B cell (primary cell): ENCODE measurements around the gene LRRC47. TPM values are rescaled to one million over a fixed set of nuclear protein-coding genes. Genes with fewer than 3 reads are reported as not detected.

Experiments
- ATAC-seq: fragments of 200-7000 bp; cut with Tn5 transposase; one replicate; pipeline ENCODE4 v1.10.0; 2021; ENCODE audit warnings: low read depth, mild to moderate bottlenecking, moderate number of reproducible peaks, moderate library complexity
- CTCF ChIA-PET: fragments of 350-600 bp; sonication (Branson Sonifier 250); formaldehyde crosslinking; loops from one replicate; lab custom pipeline; 2021; ENCODE audit warnings: antibody characterized with exemption, inconsistent platforms; lab: Charles Lee
- POLR2A ChIA-PET: fragments of 350-600 bp; sonication (Branson Sonifier 250); formaldehyde crosslinking; loops from one replicate; lab custom pipeline; 2021; ENCODE audit warnings: antibody characterized with exemption; lab: Charles Lee
- DNase-seq: peaks from one replicate; pipeline ENCODE4 v3.0.0; 2013
- H2AFZ ChIP-seq: 2 replicates; pipeline ENCODE4 v1.6.1; 2012; ENCODE audit warnings: mild to moderate bottlenecking, low read depth, low read length; ENCODE audit not compliant: insufficient read depth, poor library complexity, severe bottlenecking
- H3K27ac ChIP-seq, 2 donors: 1 replicate in 1 of 2; 2 replicates in 1 of 2; pipeline ENCODE4 v1.5.1; 2012 to 2013; ENCODE audit warnings: low read length in 2 of 2, mild to moderate bottlenecking in 2 of 2, moderate library complexity in 1 of 2
- H3K27me3 ChIP-seq, 4 experiments: fragments of 200-600 bp in 1 of 4; sonication (generic) in 1 of 4; replicated peaks in 1 of 4; 1 replicate in 2 of 4; 2 replicates in 2 of 4; pipeline versions ENCODE4 v1.6.1 to v1.7.0; 2013 to 2016; ENCODE audit warnings: low read length in 3 of 4, mild to moderate bottlenecking in 2 of 4, mixed read lengths in 1 of 4, moderate library complexity in 1 of 4; ENCODE audit not compliant: insufficient read depth in 4 of 4, control insufficient read depth in 3 of 4; ENCODE audit errors: control extremely low read depth in 1 of 4
- H3K36me3 ChIP-seq, 2 experiments: replicated peaks in 1 of 2; 1 replicate in 1 of 2; 2 replicates in 1 of 2; pipeline versions ENCODE4 v1.6.1 to v1.7.1; 2013; ENCODE audit warnings: low read length in 1 of 2; ENCODE audit not compliant: insufficient read depth in 2 of 2, control insufficient read depth in 1 of 2; ENCODE audit errors: control extremely low read depth in 1 of 2, extremely low read depth in 1 of 2
- H3K4me1 ChIP-seq, 2 donors: fragments of 200-600 bp in 1 of 2; sonication (generic) in 1 of 2; 1 replicate in 1 of 2; 2 replicates in 1 of 2; pipeline versions ENCODE4 v1.5.1 to v1.6.1; 2013 to 2017; ENCODE audit warnings: low read length in 2 of 2; ENCODE audit not compliant: control insufficient read depth in 2 of 2, insufficient read depth in 2 of 2
- H3K4me2 ChIP-seq: replicated peaks from 2 replicates; pipeline ENCODE3; 2012; ENCODE audit warnings: mild to moderate bottlenecking, low read depth, low read length; ENCODE audit not compliant: poor library complexity, severe bottlenecking
- H3K4me3 ChIP-seq, 5 experiments: fragments of 200-600 bp in 1 of 5; sonication (generic) in 1 of 5; 1 replicate in 3 of 5; 2 replicates in 2 of 5; pipeline versions ENCODE4 v1.5.1 to v1.7.0; 2011 to 2016; ENCODE audit warnings: low read length in 4 of 5, mild to moderate bottlenecking in 4 of 5, low read depth in 2 of 5, control low read depth in 1 of 5, moderate library complexity in 1 of 5; ENCODE audit not compliant: insufficient read depth in 1 of 5; ENCODE audit errors: control extremely low read depth in 1 of 5, extremely low read depth in 1 of 5
- H3K79me2 ChIP-seq: fragments of 200-600 bp; sonication (generic); one replicate; pipeline ENCODE4 v1.6.0; 2016; ENCODE audit warnings: low read length; ENCODE audit not compliant: control insufficient read depth, insufficient read depth
- H3K9ac ChIP-seq: fragments of 200-600 bp; sonication (generic); 2 replicates; pipeline ENCODE4 v1.6.1; 2017; ENCODE audit warnings: mild to moderate bottlenecking, low read length, moderate library complexity
- H3K9me3 ChIP-seq, 3 donors: one replicate each; pipeline versions ENCODE4 v1.6.1 to v1.7.1; 2013; ENCODE audit warnings: low read length in 2 of 3; ENCODE audit not compliant: control insufficient read depth in 2 of 3, insufficient read depth in 1 of 3; ENCODE audit errors: control extremely low read depth in 1 of 3
- H4K20me1 ChIP-seq: 2 replicates; pipeline ENCODE4 v1.6.0; 2012; ENCODE audit warnings: mild to moderate bottlenecking, low read length; ENCODE audit not compliant: insufficient read depth, control insufficient read depth, poor library complexity, severe bottlenecking
- H3K27ac Mint-ChIP-seq: one replicate; pipeline ENCODE4 v1.8.0; 2021; ENCODE audit warnings: mixed read lengths
- H3K27me3 Mint-ChIP-seq: one replicate; pipeline ENCODE4 v1.8.0; 2021; ENCODE audit warnings: mixed read lengths
- H3K4me1 Mint-ChIP-seq: one replicate; pipeline ENCODE4 v1.8.0; 2021; ENCODE audit warnings: mixed read lengths
- H3K4me3 Mint-ChIP-seq: one replicate; pipeline ENCODE4 v1.8.0; 2021; ENCODE audit warnings: mixed read lengths
- H3K9me3 Mint-ChIP-seq: one replicate; pipeline ENCODE4 v1.8.0; 2022; ENCODE audit warnings: mixed read lengths; ENCODE audit not compliant: insufficient read depth
- CTCF ChIP-seq: fragments of 200-600 bp; IDR thresholded peaks from one replicate; pipeline ENCODE4 v1.8.0; 2022; ENCODE audit warnings: antibody characterized with exemption, mild to moderate bottlenecking
- EZH2 ChIP-seq: IDR thresholded peaks from 2 replicates; pipeline ENCODE4 v1.6.1; 2012; ENCODE audit warnings: borderline replicate concordance, low read depth, mild to moderate bottlenecking, moderate library complexity, low read length; ENCODE audit not compliant: insufficient read depth, poor library complexity, severe bottlenecking
- WGBS: methylation state at CpG from one replicate; pipeline ENCODE4 v1.1.5; 2013; ENCODE audit warnings: missing lambda C conversion rate; ENCODE audit not compliant: insufficient coverage; 5-methylcytosine and 5-hydroxymethylcytosine counted together
- intact Hi-C: fragments of 100-400 bp; cut with micrococcal nuclease; formaldehyde crosslinking; loops from one replicate; pipeline ENCODE4 v1.10.0; 2022
- polyA plus RNA-seq: library from polyadenylated mRNA; depleted of rRNA; stranded (reverse); fragments of >200 nt; gene quantifications from 2 replicates; pipeline ENCODE4 v1.2.3, GENCODE V29; 2012
- total RNA-seq, 2 donors: library from RNA; stranded (reverse); fragments of 120-200 nt in 1 of 2; gene quantifications; 1 replicate in 1 of 2; 2 replicates in 1 of 2; pipeline versions ENCODE4 v1.2.3 to v1.2.4, GENCODE V29; 2013 to 2022

The LRRC47 gene
- total and polyA plus RNA-seq, 2 donors (not counting 1 experiment from before 2014, with no cell fraction given) = 16.7 to 48.2 TPM

GRCh38 chr1:3767328-3767925 is 28.9 kb downstream of the LRRC47 start:
- H3K36me3 ChIP-seq = no peaks in the 10 kb centered on the region
- no peaks in the 10 kb centered on the region for H4K20me1 ChIP-seq
- ChIA-PET POLR2A (no interaction called here), CTCF (interaction anchor here (0.7 to 1.4 kb wide), 2 partner anchors 37 to 43 kb away, joined by 4 read pairs; no protein-coding TSS in a partner anchor)
- no peak overlapping the region for H3K27ac ChIP-seq
- H3K4me2 ChIP-seq = no peak overlapping the region
- no peak overlapping the region for H3K4me3 ChIP-seq
- DNase-seq = no peak
- no peak overlapping the region for H3K9ac ChIP-seq
- peaks cover 8% of the 10 kb centered on the region for H3K4me1 Mint-ChIP-seq
- intact Hi-C loops = no loop called here
- no peak overlapping the region for H3K27ac Mint-ChIP-seq
- H3K9me3 ChIP-seq = peaks cover 0 to 3% (median 0%) of the 10 kb centered on the region in 3 donors
- 96% methylated on average over 13 of the region's 17 CpGs for WGBS
- ATAC-seq = no peak
- TF ChIP-seq EZH2 = no peak
- TF ChIP-seq CTCF = no peak
- H3K79me2 ChIP-seq = no peaks in the 10 kb centered on the region
- peaks cover 28% of the 10 kb centered on the region for H3K27me3 Mint-ChIP-seq
- H3K27me3 ChIP-seq = no peaks in the 10 kb centered on the region
- no peak overlapping the region for H2AFZ ChIP-seq
- H3K4me1 ChIP-seq = peaks cover 7 to 11% of the 10 kb centered on the region in 2 donors
- H3K4me3 Mint-ChIP-seq = no peak overlapping the region
- no peaks in the 10 kb centered on the region for H3K9me3 Mint-ChIP-seq

GRCh38 chr1:3763351-3764125 is 32.8 kb downstream of the LRRC47 start:
- CTCF ChIA-PET = no interaction called here
- H3K27me3 ChIP-seq = peaks cover 0 to 5% (median 0%) of the 10 kb centered on the region in 4 experiments
- TF ChIP-seq CTCF (no peak), EZH2 (no peak)
- no peaks in the 10 kb centered on the region for H3K79me2 ChIP-seq
- H3K4me1 Mint-ChIP-seq = no peaks in the 10 kb centered on the region
- no peak overlapping the region for H2AFZ ChIP-seq
- peaks cover 0 to 12% (median 0%) of the 10 kb centered on the region in 3 donors for H3K9me3 ChIP-seq
- no peaks in the 10 kb centered on the region for H3K36me3 ChIP-seq
- H3K9me3 Mint-ChIP-seq = no peaks in the 10 kb centered on the region
- intact Hi-C loops = no loop called here
- no peak overlapping the region for H3K9ac ChIP-seq
- 94% methylated on average over 31 of the region's 31 CpGs for WGBS
- no peak overlapping the region for H3K27ac Mint-ChIP-seq
- no peak overlapping the region for H3K27ac ChIP-seq
- H4K20me1 ChIP-seq = no peaks in the 10 kb centered on the region
- H3K4me3 ChIP-seq = no peak overlapping the region
- POLR2A ChIA-PET = no interaction called here
- no peak overlapping the region for H3K4me3 Mint-ChIP-seq
- H3K4me2 ChIP-seq = no peak overlapping the region
- DNase-seq (no peak), ATAC-seq (no peak)
- peaks cover 50% of the 10 kb centered on the region for H3K27me3 Mint-ChIP-seq
- H3K4me1 ChIP-seq = no peaks in the 10 kb centered on the region
